ENCODE results near the gene ATF6. TPM values are rescaled to one million over a fixed set of nuclear protein-coding genes. Genes with fewer than 3 reads are reported as not detected.

Gene ATF6
- total RNA-seq, 2 experiments from 2014 or later = 16.2 to 17.1 TPM

DNA sequence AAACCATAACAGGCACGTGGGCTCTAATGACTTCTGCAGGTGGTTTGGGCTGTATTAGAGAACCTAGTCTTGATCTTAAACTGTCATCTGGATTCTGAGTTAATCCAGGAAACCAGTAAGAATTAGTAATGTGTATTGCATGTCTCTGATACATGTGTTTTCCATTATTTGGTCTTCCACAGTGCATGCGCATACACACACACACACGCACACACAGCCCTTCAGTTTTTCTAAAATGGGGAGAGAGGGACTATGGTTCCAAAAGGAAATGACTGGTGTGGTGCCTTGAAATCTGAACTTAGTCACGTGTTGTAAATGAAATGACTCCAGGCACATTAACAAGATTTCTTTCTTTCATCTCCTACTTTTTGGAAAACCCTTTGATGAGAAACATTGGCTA, 190.0 kb downstream of the ATF6 start:
- Mint-ChIP-seq H3K9me3 (no peaks in the 10 kb centered on the region), H3K4me3 (no peak overlapping the region), H3K36me3 (ENCODE audit: low read depth) (peaks cover 56% of the 10 kb centered on the region), H3K27ac (peak overlapping the region; percentile 57), H3K4me1 (ENCODE audit: low read depth) (peaks cover 60% of the 10 kb centered on the region), H3K27me3 (no peaks in the 10 kb centered on the region)
- no peaks in the 10 kb centered on the region for H3K27me3 ChIP-seq (ENCODE audit: control insufficient read depth in 1 of 2, insufficient read depth in 2 of 2, low read length in 2 of 2)
- H3K4me3 ChIP-seq (ENCODE audit: low read length) = no peak overlapping the region
- no peak overlapping the region for H3K27ac ChIP-seq (ENCODE audit: low read depth in 1 of 2, low read length in 2 of 2)
- ATAC-seq (ENCODE audit: poor library complexity) (no peak), DNase-seq (no peak)
- intact Hi-C loops (cut with DNase I, micrococcal nuclease) = no loop called here
- TF ChIP-seq CTCF (IDR thresholded peaks at IDR 0.05) = no peak
- ChIA-PET CTCF (no interaction called here), POLR2A (no interaction called here)
- H3K36me3 ChIP-seq (ENCODE audit: insufficient read depth, low read length) = peaks cover 10% of the 10 kb centered on the region
- peaks cover 12% of the 10 kb centered on the region for H3K4me1 ChIP-seq (ENCODE audit: insufficient read depth, low read length)
- no peaks in the 10 kb centered on the region for H3K9me3 ChIP-seq (ENCODE audit: control insufficient read depth in 1 of 2, insufficient read depth in 1 of 2, low read length in 2 of 2)

- Mint-ChIP-seq H3K9me3 (no peaks in the 10 kb centered on the region), H3K27me3 (no peaks in the 10 kb centered on the region), H3K36me3 (ENCODE audit: low read depth) (peaks cover 65% of the 10 kb centered on the region), H3K27ac (no peak overlapping the region), H3K4me3 (no peak overlapping the region), H3K4me1 (ENCODE audit: low read depth) (peaks cover 61% of the 10 kb centered on the region)
- Histone ChIP-seq H3K9me3 (ENCODE audit: control insufficient read depth in 1 of 2, insufficient read depth in 1 of 2, low read length in 2 of 2) (no peaks in the 10 kb centered on the region), H3K27ac (ENCODE audit: low read depth in 1 of 2, low read length in 2 of 2) (no peak overlapping the region), H3K36me3 (ENCODE audit: insufficient read depth, low read length) (peaks cover 10% of the 10 kb centered on the region), H3K27me3 (ENCODE audit: control insufficient read depth in 1 of 2, insufficient read depth in 2 of 2, low read length in 2 of 2) (no peaks in the 10 kb centered on the region), H3K4me1 (ENCODE audit: insufficient read depth, low read length) (peaks cover 13% of the 10 kb centered on the region), H3K4me3 (ENCODE audit: low read length) (no peak overlapping the region)
- DNase-seq (no peak), ATAC-seq (ENCODE audit: poor library complexity) (no peak)
- CTCF ChIA-PET = no interaction called here
- TF ChIP-seq CTCF (IDR thresholded peaks at IDR 0.05) = no peak
- POLR2A ChIA-PET = no interaction called here
- intact Hi-C loops (cut with DNase I, micrococcal nuclease) = no loop called here
Observed at GRCh38 chr1:161956930-161957329, 190.8 kb downstream of the ATF6 start.

- no peak for TF ChIP-seq CTCF (IDR thresholded peaks at IDR 0.05)
- Histone ChIP-seq H3K36me3 (ENCODE audit: insufficient read depth, low read length) (peaks cover 10% of the 10 kb centered on the region), H3K4me3 (ENCODE audit: low read length) (no peak overlapping the region), H3K27me3 (ENCODE audit: control insufficient read depth in 1 of 2, insufficient read depth in 2 of 2, low read length in 2 of 2) (no peaks in the 10 kb centered on the region), H3K27ac (ENCODE audit: low read depth in 1 of 2, low read length in 2 of 2) (no peak overlapping the region), H3K9me3 (ENCODE audit: control insufficient read depth in 1 of 2, insufficient read depth in 1 of 2, low read length in 2 of 2) (no peaks in the 10 kb centered on the region), H3K4me1 (ENCODE audit: insufficient read depth, low read length) (peaks cover 11% of the 10 kb centered on the region)
- no peak for DNase-seq
- Mint-ChIP-seq H3K27me3 (no peaks in the 10 kb centered on the region), H3K36me3 (ENCODE audit: low read depth) (peaks cover 69% of the 10 kb centered on the region), H3K4me1 (ENCODE audit: low read depth) (peaks cover 57% of the 10 kb centered on the region), H3K9me3 (no peaks in the 10 kb centered on the region), H3K27ac (no peak overlapping the region), H3K4me3 (no peak overlapping the region)
- no peak for ATAC-seq (ENCODE audit: poor library complexity)
- ChIA-PET POLR2A (no interaction called here), CTCF (no interaction called here)
- intact Hi-C loops (cut with DNase I, micrococcal nuclease) = no loop called here
Observed at GRCh38 chr1:161958425-161958824, 192.3 kb downstream of the ATF6 start.
